H1 (cell line): Measurements from ENCODE around the gene OR1E1. TPM values are rescaled to one million over a fixed set of nuclear protein-coding genes. Genes with fewer than 3 reads are reported as not detected.
A peak's percentile ranks its signal among the peaks of the same experiment; 100 is the strongest.

Experiments used
- CTCF ChIA-PET: fragments of 300-600 bp; sonication (Branson Sonifier 250); formaldehyde crosslinking; loops from one replicate; lab custom pipeline; 2021; ENCODE audit not compliant: partially characterized antibody; lab: Charles Lee
- POLR2A ChIA-PET: fragments of 300-600 bp; sonication (Branson Sonifier 250); formaldehyde crosslinking; loops from one replicate; lab custom pipeline; 2021; ENCODE audit warnings: inconsistent platforms; ENCODE audit not compliant: partially characterized antibody; lab: Charles Lee
- DNase-seq, 2 experiments: peaks; one replicate each; pipeline versions ENCODE4 v3.0.0 to v3.0.0-alpha.2; 2010 to 2022; ENCODE audit warnings: low spot score in 2 of 2, low read depth in 1 of 2, mixed read lengths in 1 of 2
- FAIRE-seq: peaks from 2 replicates; lab custom pipeline; 2011; peaks lifted over from hg19 to GRCh38; lab: Jason Lieb, UNC
- H2AFZ ChIP-seq: 2 replicates; pipeline ENCODE4 v1.8.1; 2012; ENCODE audit warnings: low read length, inconsistent platforms
- H2AK5ac ChIP-seq: 2 replicates; pipeline ENCODE4 v1.6.1; 2013; ENCODE audit warnings: low read depth, low read length
- H2BK120ac ChIP-seq: replicated peaks from 2 replicates; pipeline ENCODE3; 2013; ENCODE audit warnings: low read depth, low read length, inconsistent platforms
- H2BK12ac ChIP-seq: 2 replicates; pipeline ENCODE4 v1.6.1; 2013; ENCODE audit warnings: low read depth, low read length
- H2BK15ac ChIP-seq: 2 replicates; pipeline ENCODE4 v1.6.1; 2013; ENCODE audit warnings: low read length
- H2BK20ac ChIP-seq: 2 replicates; pipeline ENCODE4 v1.6.1; 2013; ENCODE audit warnings: low read length
- H2BK5ac ChIP-seq: 2 replicates; pipeline ENCODE4 v1.6.1; 2013; ENCODE audit warnings: low read depth, low read length
- H3K14ac ChIP-seq: 2 replicates; pipeline ENCODE4 v1.6.1; 2013; ENCODE audit warnings: inconsistent platforms; ENCODE audit not compliant: insufficient read length
- H3K18ac ChIP-seq: 2 replicates; pipeline ENCODE4 v1.6.1; 2013; ENCODE audit warnings: low read length; ENCODE audit errors: extremely low read depth
- H3K23ac ChIP-seq: 2 replicates; pipeline ENCODE4 v1.6.1; 2013; ENCODE audit warnings: inconsistent platforms; ENCODE audit not compliant: insufficient read length
- H3K23me2 ChIP-seq: 2 replicates; pipeline ENCODE4 v1.6.1; 2013; ENCODE audit warnings: low read depth, low read length
- H3K27ac ChIP-seq: 2 replicates; pipeline ENCODE4 v1.6.1; 2011; ENCODE audit warnings: low read depth, low read length, inconsistent platforms
- H3K27me3 ChIP-seq, 4 experiments: replicated peaks in 1 of 4; 1 replicate in 1 of 4; 2 replicates in 3 of 4; pipeline versions ENCODE4 v1.6.1 to v1.8.1; 2011 to 2013; ENCODE audit warnings: low read length in 3 of 4, mild to moderate bottlenecking in 3 of 4, inconsistent platforms in 2 of 4, mixed read lengths in 2 of 4, moderate library complexity in 1 of 4; ENCODE audit not compliant: control insufficient read depth in 3 of 4, insufficient read depth in 3 of 4; ENCODE audit errors: extremely low read depth in 1 of 4
- H3K36me3 ChIP-seq, 4 experiments: 2 replicates each; pipeline versions ENCODE4 v1.6.1 to v1.8.1; 2011 to 2013; ENCODE audit warnings: mild to moderate bottlenecking in 4 of 4, low read length in 3 of 4, moderate library complexity in 2 of 4, control low read depth in 1 of 4, inconsistent platforms in 1 of 4; ENCODE audit not compliant: insufficient read depth in 4 of 4, control insufficient read depth in 2 of 4
- H3K4ac ChIP-seq: replicated peaks from 2 replicates; pipeline ENCODE3; 2013; ENCODE audit warnings: low read length, low read depth, mixed read lengths, inconsistent platforms; ENCODE audit not compliant: insufficient read length
- H3K4me1 ChIP-seq, 4 experiments: replicated peaks in 1 of 4; 1 replicate in 1 of 4; 2 replicates in 3 of 4; pipeline versions ENCODE4 v1.6.1 to v1.8.1; 2011 to 2013; ENCODE audit warnings: low read length in 3 of 4, inconsistent platforms in 2 of 4, mixed read lengths in 1 of 4; ENCODE audit not compliant: insufficient read depth in 4 of 4, control insufficient read depth in 3 of 4
- H3K4me2 ChIP-seq, 2 experiments: 2 replicates each; pipeline versions ENCODE4 v1.6.1 to v1.8.1; 2011 to 2013; ENCODE audit warnings: low read depth in 2 of 2, low read length in 2 of 2, control low read depth in 1 of 2, inconsistent platforms in 1 of 2, mild to moderate bottlenecking in 1 of 2; ENCODE audit not compliant: insufficient read depth in 1 of 2
- H3K4me3 ChIP-seq, 4 experiments: fragments of 200-600, 300-600 bp in 1 of 4; sonication (generic), shearing (Covaris generic), sonication (Bioruptor Twin) in 1 of 4; 2 replicates each; pipeline versions ENCODE4 v1.5.1 to v1.8.1; 2011 to 2016; ENCODE audit warnings: low read length in 4 of 4, low read depth in 3 of 4, control low read depth in 2 of 4, inconsistent platforms in 2 of 4, mild to moderate bottlenecking in 2 of 4, mixed read lengths in 1 of 4, moderate library complexity in 1 of 4; ENCODE audit not compliant: insufficient read depth in 2 of 4; ENCODE audit errors: extremely low read depth in 1 of 4
- H3K56ac ChIP-seq: replicated peaks from 2 replicates; pipeline ENCODE3; 2013; ENCODE audit warnings: low read depth, mild to moderate bottlenecking, mixed read lengths, low read length, inconsistent platforms; ENCODE audit not compliant: insufficient read length
- H3K79me1 ChIP-seq: 2 replicates; pipeline ENCODE4 v1.6.1; 2013; ENCODE audit warnings: low read depth, low read length, control low read depth
- H3K79me2 ChIP-seq, 2 experiments: 2 replicates each; pipeline versions ENCODE4 v1.6.1 to v1.8.1; 2012 to 2013; ENCODE audit warnings: low read length in 2 of 2, mild to moderate bottlenecking in 2 of 2, inconsistent platforms in 1 of 2; ENCODE audit not compliant: insufficient read depth in 2 of 2, control insufficient read depth in 1 of 2
- H3K9ac ChIP-seq, 4 experiments: replicated peaks in 1 of 4; 1 replicate in 1 of 4; 2 replicates in 3 of 4; pipeline versions ENCODE4 v1.6.1 to v1.8.1; 2011 to 2013; ENCODE audit warnings: low read depth in 3 of 4, low read length in 3 of 4, control low read depth in 2 of 4, mild to moderate bottlenecking in 2 of 4, moderate library complexity in 2 of 4, inconsistent platforms in 1 of 4; ENCODE audit errors: extremely low read depth in 1 of 4
- H3K9me3 ChIP-seq, 2 experiments: 2 replicates each; pipeline versions ENCODE4 v1.6.1 to v1.8.1; 2012 to 2013; ENCODE audit warnings: mild to moderate bottlenecking in 2 of 2, moderate library complexity in 2 of 2, control low read depth in 1 of 2, inconsistent platforms in 1 of 2, low read depth in 1 of 2, low read length in 1 of 2, mixed read lengths in 1 of 2; ENCODE audit not compliant: insufficient read depth in 2 of 2
- H4K20me1 ChIP-seq, 2 experiments: replicated peaks in 1 of 2; 2 replicates each; pipeline versions ENCODE3 to v1.8.1; 2011 to 2013; ENCODE audit warnings: inconsistent platforms in 2 of 2, low read length in 2 of 2, mild to moderate bottlenecking in 1 of 2; ENCODE audit not compliant: insufficient read depth in 2 of 2, control insufficient read depth in 1 of 2
- H4K5ac ChIP-seq: 2 replicates; pipeline ENCODE4 v1.6.1; 2013; ENCODE audit warnings: low read length, low read depth, mixed read lengths, inconsistent platforms; ENCODE audit not compliant: insufficient read length
- H4K8ac ChIP-seq: 2 replicates; pipeline ENCODE4 v1.8.0; 2013; ENCODE audit warnings: mild to moderate bottlenecking, moderate library complexity, low read length, inconsistent platforms; ENCODE audit not compliant: insufficient read depth; ENCODE audit errors: extremely low read depth
- H4K91ac ChIP-seq: replicated peaks from 2 replicates; pipeline ENCODE3; 2013; ENCODE audit warnings: low read length, mixed read lengths, inconsistent platforms; ENCODE audit not compliant: insufficient read length
- BRCA1 ChIP-seq: IDR thresholded peaks from 2 replicates; pipeline ENCODE4 v1.6.1; 2012; ENCODE audit warnings: low read depth, low read length, improper control_type of control experiment
- CBX5 ChIP-seq: fragments of 300-800, 300-1000 bp; sonication (generic); IDR thresholded peaks from 2 replicates; pipeline ENCODE4 v1.7.1; 2016; ENCODE audit warnings: antibody characterized with exemption, low read length, low read depth
- GTF2F1 ChIP-seq: IDR thresholded peaks from 2 replicates; pipeline ENCODE4 v1.6.1; 2012; ENCODE audit warnings: low read depth, low read length, improper control_type of control experiment, borderline replicate concordance
- HDAC2 ChIP-seq, 2 experiments: fragments of 300-600 bp in 1 of 2; sonication (generic) in 1 of 2; IDR thresholded peaks; 2 replicates each; pipeline ENCODE4 v1.6.1; 2011 to 2012; ENCODE audit warnings: low read depth in 2 of 2, low read length in 2 of 2, mild to moderate bottlenecking in 2 of 2, moderate library complexity in 2 of 2, borderline replicate concordance in 1 of 2, inconsistent platforms in 1 of 2
- RFX5 ChIP-seq: IDR thresholded peaks from 2 replicates; pipeline ENCODE4 v1.6.1; 2011; ENCODE audit warnings: low read depth, low read length, improper control_type of control experiment, borderline replicate concordance
- WGBS, 2 experiments: shearing (Covaris generic) in 1 of 2; methylation state at CpG; one replicate each; pipeline versions ENCODE4 v1.1.6 to v1.1.7; 2013 to 2015; ENCODE audit warnings: low lambda C conversion rate in 2 of 2, mixed read lengths in 2 of 2, inconsistent platforms in 1 of 2, low coverage in 1 of 2, missing lambda C conversion rate in 1 of 2; ENCODE audit not compliant: insufficient replicate concordance in 2 of 2, insufficient coverage in 1 of 2, insufficient read length in 1 of 2; ENCODE audit errors: extremely low coverage in 1 of 2, missing lambda C conversion rate in 1 of 2; 5-methylcytosine and 5-hydroxymethylcytosine counted together
- polyA plus RNA-seq, 7 experiments: library from polyadenylated mRNA; depleted of rRNA in 3 of 7; stranded (reverse) in 5 of 7; unstranded in 2 of 7; fragments of >200 nt in 5 of 7; fragments of 200-250 nt in 2 of 7; gene quantifications; 1 replicate in 5 of 7; 2 replicates in 1 of 7; 4 replicates in 1 of 7; pipeline versions ENCODE4 v1.2.1 to v1.2.3, GENCODE V29; 2011 to 2013; ENCODE audit warnings: missing spikeins in 2 of 7, mixed read lengths in 2 of 7
- total RNA-seq: library from RNA; stranded (reverse); fragmentation: NEBNext Ultra II Directional; extraction: Animal tissue kit (Norgen Biotek cat#: 25700); gene quantifications from 2 replicates; pipeline ENCODE4 v1.2.1, GENCODE V29; 2021
- TF ChIP-seq, protein P1 (sequence below): IDR thresholded peaks from 2 replicates; pipeline ENCODE4 v1.6.1; 2011; ENCODE audit warnings: low read depth, mild to moderate bottlenecking, low read length; ENCODE audit not compliant: insufficient read depth
- TF ChIP-seq, protein P2 (sequence below): IDR thresholded peaks from 2 replicates; pipeline ENCODE4 v1.6.1; 2012; ENCODE audit warnings: inconsistent platforms

OR1E1 gene
- total and polyA plus RNA-seq, 2 of the 8 experiments (the other 6 are each of a cell fraction or from before 2014, with no cell fraction given): not detected

DNA sequence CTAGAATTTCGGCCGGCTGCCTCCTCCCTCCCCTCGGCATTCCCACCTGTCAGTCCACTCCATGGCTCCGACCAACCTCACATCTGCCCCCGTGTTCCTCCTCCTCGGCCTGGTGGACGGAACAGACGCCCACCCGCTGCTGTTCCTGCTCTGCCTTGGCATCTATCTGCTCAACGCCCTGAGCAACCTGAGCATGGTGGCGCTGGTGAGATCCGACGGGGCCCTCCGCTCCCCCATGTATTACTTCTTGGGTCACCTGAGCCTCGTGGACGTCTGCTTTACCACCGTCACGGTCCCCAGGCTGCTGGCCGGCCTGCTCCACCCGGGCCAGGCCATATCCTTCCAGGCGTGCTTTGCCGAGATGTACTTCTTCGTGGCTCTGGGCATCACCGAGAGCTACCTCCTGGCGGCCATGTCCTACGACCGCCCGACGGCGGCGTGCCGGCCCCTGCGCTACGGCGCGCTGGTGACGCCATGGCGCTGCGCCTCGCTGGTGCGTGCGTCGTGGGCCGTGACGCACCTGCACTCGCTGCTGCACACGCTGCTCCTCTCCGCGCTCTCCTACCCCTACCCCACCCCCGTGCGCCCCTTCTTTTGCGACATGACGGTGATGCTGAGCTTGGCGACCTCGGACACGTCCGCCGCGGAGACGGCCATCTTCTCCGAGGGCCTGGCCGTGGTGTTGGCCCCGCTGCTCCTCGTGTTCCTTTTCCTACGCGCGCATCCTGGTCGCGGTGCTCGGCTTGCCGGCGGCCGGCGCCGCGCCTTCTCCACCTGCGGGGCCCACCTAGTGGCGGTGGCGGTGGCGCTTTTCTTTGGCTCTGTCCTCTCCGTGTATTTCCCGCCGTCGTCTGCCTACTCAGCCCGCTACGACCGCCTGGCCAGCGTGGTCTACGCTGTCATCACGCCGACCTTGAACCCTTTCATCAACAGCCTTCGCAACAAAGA, 12.1 kb downstream of the OR1E1 start, which contains the start of gene OR3A2:
OR3A2 (minus strand) TSS at position 440 of the 948 bp plus-strand sequence.
- Histone ChIP-seq H3K9ac (no peak within 1 kb of the TSS), H3K79me1 (no peaks in the 10 kb centered on the region), H2BK5ac (no peak within 1 kb of the TSS), H3K23ac (no peak within 1 kb of the TSS), H3K56ac (no peak within 1 kb of the TSS), H3K27me3 (no peaks in the 10 kb centered on the region; a peak in 1 of 7 replicates), H2BK15ac (no peak within 1 kb of the TSS), H3K14ac (no peak within 1 kb of the TSS), H3K27ac (no peak within 1 kb of the TSS), H2BK120ac (no peak within 1 kb of the TSS), H3K9me3 (peaks cover 21 to 41% of the 10 kb centered on the region in 2 experiments; a peak in 3 of 4 replicates), H2AK5ac (no peak within 1 kb of the TSS), H2AFZ (no peak within 1 kb of the TSS), H3K36me3 (no peaks in the 10 kb centered on the region), H2BK12ac (no peak within 1 kb of the TSS), H3K4me2 (peak within 1 kb of the TSS in 1 of 2 experiments; percentile 49; a peak in 1 of 4 replicates), H3K4me1 (no peaks in the 10 kb centered on the region; a peak in 1 of 7 replicates), H4K8ac (peak within 1 kb of the TSS; percentile 89; the same call in 1 of the 2 replicates), H3K23me2 (no peaks in the 10 kb centered on the region), H3K4me3 (peak within 1 kb of the TSS in 1 of 4 experiments; percentile 12; a peak in 1 of 8 replicates), H2BK20ac (no peak within 1 kb of the TSS), H4K20me1 (no peaks in the 10 kb centered on the region), H4K91ac (no peak within 1 kb of the TSS), H3K4ac (no peak within 1 kb of the TSS), H3K18ac (no peak within 1 kb of the TSS), H3K79me2 (no peaks in the 10 kb centered on the region), H4K5ac (no peak within 1 kb of the TSS)
- DNase-seq: no peak
- FAIRE-seq: no peak
- CTCF ChIA-PET: no interaction called here
- POLR2A ChIA-PET: no interaction called here
- no peak for TF ChIP-seq HDAC2 (IDR thresholded peaks at IDR 0.05; ENCODE audit: borderline replicate concordance in 1 of 2, low read depth in 2 of 2, low read length in 2 of 2)
- TF ChIP-seq BRCA1: no peak
- TF ChIP-seq, protein P1, sequence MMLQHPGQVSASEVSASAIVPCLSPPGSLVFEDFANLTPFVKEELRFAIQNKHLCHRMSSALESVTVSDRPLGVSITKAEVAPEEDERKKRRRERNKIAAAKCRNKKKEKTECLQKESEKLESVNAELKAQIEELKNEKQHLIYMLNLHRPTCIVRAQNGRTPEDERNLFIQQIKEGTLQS: no peak
- no peak for TF ChIP-seq GTF2F1
- TF ChIP-seq, protein P2, sequence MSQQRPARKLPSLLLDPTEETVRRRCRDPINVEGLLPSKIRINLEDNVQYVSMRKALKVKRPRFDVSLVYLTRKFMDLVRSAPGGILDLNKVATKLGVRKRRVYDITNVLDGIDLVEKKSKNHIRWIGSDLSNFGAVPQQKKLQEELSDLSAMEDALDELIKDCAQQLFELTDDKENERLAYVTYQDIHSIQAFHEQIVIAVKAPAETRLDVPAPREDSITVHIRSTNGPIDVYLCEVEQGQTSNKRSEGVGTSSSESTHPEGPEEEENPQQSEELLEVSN: no peak
- no peak for TF ChIP-seq RFX5
- no peak for TF ChIP-seq CBX5
- whole genome bisulfite sequencing, 2 experiments: 89% methylated on average over 71 of the region's 92 CpGs; no CpG with 5 or more reads in 1 of the 2 experiments
